H9 (cell line): ENCODE results near the gene ABCA4. TPM values are rescaled to one million over a fixed set of nuclear protein-coding genes. Genes with fewer than 3 reads are reported as not detected.

Source experiments
- DNase-seq: peaks from one replicate; pipeline ENCODE4 v3.0.0-alpha.2; 2017
- H2AFZ ChIP-seq: one replicate; pipeline ENCODE4 v1.6.1; 2013; ENCODE audit warnings: mild to moderate bottlenecking, low read length, control low read depth, moderate library complexity
- H2AK5ac ChIP-seq: 2 replicates; pipeline ENCODE4 v1.6.1; 2013; ENCODE audit warnings: low read length, control low read depth, mixed read lengths; ENCODE audit not compliant: insufficient read length
- H2BK120ac ChIP-seq: one replicate; pipeline ENCODE4 v1.6.1; 2013; ENCODE audit warnings: low read depth, mild to moderate bottlenecking, low read length, control low read depth, inconsistent platforms; ENCODE audit not compliant: poor library complexity, severe bottlenecking
- H2BK12ac ChIP-seq: 2 replicates; pipeline ENCODE4 v1.6.1; 2013; ENCODE audit warnings: low read length, control low read depth, mixed read lengths, low read depth; ENCODE audit not compliant: insufficient read length
- H2BK15ac ChIP-seq: 2 replicates; pipeline ENCODE4 v1.6.1; 2013; ENCODE audit warnings: low read depth, low read length, control low read depth
- H2BK20ac ChIP-seq: one replicate; pipeline ENCODE4 v1.6.1; 2013; ENCODE audit warnings: low read depth, mild to moderate bottlenecking, low read length, control low read depth, inconsistent platforms; ENCODE audit not compliant: poor library complexity, severe bottlenecking
- H2BK5ac ChIP-seq: 2 replicates; pipeline ENCODE4 v1.6.1; 2013; ENCODE audit warnings: low read length, control low read depth, mixed read lengths; ENCODE audit not compliant: insufficient read length
- H3K14ac ChIP-seq: 2 replicates; pipeline ENCODE4 v1.6.1; 2013; ENCODE audit warnings: low read length, control low read depth; ENCODE audit not compliant: insufficient read depth
- H3K18ac ChIP-seq: 2 replicates; pipeline ENCODE4 v1.6.1; 2013; ENCODE audit warnings: low read depth, mild to moderate bottlenecking, mixed read lengths, low read length, control low read depth; ENCODE audit not compliant: insufficient read length
- H3K23ac ChIP-seq: 2 replicates; pipeline ENCODE4 v1.6.1; 2013; ENCODE audit warnings: low read length, control low read depth, mixed read lengths, low read depth; ENCODE audit not compliant: insufficient read length
- H3K23me2 ChIP-seq: 2 replicates; pipeline ENCODE4 v1.6.1; 2013; ENCODE audit warnings: low read depth, mild to moderate bottlenecking, mixed read lengths, low read length, control low read depth; ENCODE audit not compliant: insufficient read length, poor library complexity, severe bottlenecking
- H3K27ac ChIP-seq: 2 replicates; pipeline ENCODE4 v1.5.1; 2013; ENCODE audit warnings: low read length, control low read depth, mixed read lengths, low read depth; ENCODE audit not compliant: insufficient read length
- H3K27me3 ChIP-seq: 2 replicates; pipeline ENCODE4 v1.6.1; 2013; ENCODE audit warnings: low read length, control low read depth, inconsistent platforms; ENCODE audit not compliant: insufficient read depth
- H3K4ac ChIP-seq: 2 replicates; pipeline ENCODE4 v1.6.1; 2013; ENCODE audit warnings: low read depth, mild to moderate bottlenecking, control low read depth, inconsistent platforms, low read length, moderate library complexity
- H3K4me1 ChIP-seq: 2 replicates; pipeline ENCODE4 v1.6.1; 2013; ENCODE audit warnings: low read length, control low read depth, inconsistent platforms; ENCODE audit not compliant: insufficient read depth
- H3K4me2 ChIP-seq: 2 replicates; pipeline ENCODE4 v1.6.1; 2013; ENCODE audit warnings: low read length, control low read depth, mixed read lengths; ENCODE audit not compliant: insufficient read length, insufficient read depth
- H3K56ac ChIP-seq: 2 replicates; pipeline ENCODE4 v1.6.1; 2013; ENCODE audit warnings: low read depth, mild to moderate bottlenecking, mixed read lengths, low read length, control low read depth; ENCODE audit not compliant: insufficient read length
- H3K79me1 ChIP-seq: 2 replicates; pipeline ENCODE4 v1.6.1; 2013; ENCODE audit warnings: low read depth, mild to moderate bottlenecking, moderate library complexity, low read length, control low read depth, inconsistent platforms; ENCODE audit not compliant: insufficient read depth, poor library complexity, severe bottlenecking
- H3K79me2 ChIP-seq: 2 replicates; pipeline ENCODE4 v1.6.1; 2013; ENCODE audit warnings: low read length, control low read depth, inconsistent platforms; ENCODE audit not compliant: insufficient read depth
- H3K9ac ChIP-seq: 2 replicates; pipeline ENCODE4 v1.6.1; 2013; ENCODE audit warnings: low read length, control low read depth, mixed read lengths; ENCODE audit not compliant: insufficient read length; ENCODE audit errors: extremely low read depth
- H3K9me3 ChIP-seq: one replicate; pipeline ENCODE4 v1.6.1; 2013; ENCODE audit warnings: low read depth, low read length, inconsistent platforms; ENCODE audit not compliant: control insufficient read depth
- H3T11ph ChIP-seq: one replicate; pipeline ENCODE4 v1.6.1; 2013; ENCODE audit warnings: mild to moderate bottlenecking, low read length, control low read depth, inconsistent platforms
- H4K20me1 ChIP-seq: one replicate; pipeline ENCODE4 v1.6.1; 2013; ENCODE audit not compliant: control insufficient read depth, insufficient read length, insufficient read depth
- H4K5ac ChIP-seq: 2 replicates; pipeline ENCODE4 v1.6.1; 2013; ENCODE audit warnings: low read depth, mild to moderate bottlenecking, mixed read lengths, low read length, control low read depth; ENCODE audit not compliant: insufficient read length
- H4K8ac ChIP-seq: replicated peaks from 2 replicates; pipeline ENCODE4 v1.6.1; 2013; ENCODE audit warnings: low read length, control low read depth, mixed read lengths, low read depth; ENCODE audit not compliant: insufficient read length
- H4K91ac ChIP-seq: 2 replicates; pipeline ENCODE4 v1.6.1; 2013; ENCODE audit warnings: low read depth, mild to moderate bottlenecking, moderate library complexity, mixed read lengths, low read length, control low read depth; ENCODE audit not compliant: insufficient read length
- H3K27ac Mint-ChIP-seq, 3 experiments: 2 replicates in 2 of 3; 3 replicates in 1 of 3; pipeline ENCODE4 v1.8.0; 2020 to 2021; ENCODE audit warnings: mixed read lengths in 3 of 3, mild to moderate bottlenecking in 1 of 3, moderate library complexity in 1 of 3
- H3K27me3 Mint-ChIP-seq: 2 replicates; pipeline ENCODE4 v1.8.0; 2021; ENCODE audit warnings: low read depth, mild to moderate bottlenecking, moderate library complexity, mixed read lengths
- H3K36me3 Mint-ChIP-seq, 3 experiments: 2 replicates in 2 of 3; 3 replicates in 1 of 3; pipeline ENCODE4 v1.8.0; 2020 to 2021; ENCODE audit warnings: low read depth in 3 of 3, mixed read lengths in 3 of 3; ENCODE audit not compliant: insufficient read depth in 1 of 3
- H3K4me1 Mint-ChIP-seq, 2 experiments: 2 replicates each; pipeline ENCODE4 v1.8.0; 2020; ENCODE audit warnings: mixed read lengths in 2 of 2
- H3K4me3 Mint-ChIP-seq, 2 experiments: 2 replicates in 1 of 2; 3 replicates in 1 of 2; pipeline ENCODE4 v1.8.0; 2020 to 2021; ENCODE audit warnings: mild to moderate bottlenecking in 2 of 2, mixed read lengths in 2 of 2, moderate library complexity in 1 of 2
- H3K9me3 Mint-ChIP-seq, 2 experiments: 2 replicates in 1 of 2; 3 replicates in 1 of 2; pipeline ENCODE4 v1.8.0; 2020; ENCODE audit warnings: mild to moderate bottlenecking in 2 of 2, mixed read lengths in 2 of 2, moderate library complexity in 1 of 2
- WGBS: extraction: QIAGEN DNeasy Blood & Tissue Kit; methylation state at CpG from one replicate; pipeline ENCODE4 v1.1.7; 2013; ENCODE audit warnings: missing lambda C conversion rate, low lambda C conversion rate, mixed read lengths; ENCODE audit not compliant: insufficient read length; ENCODE audit errors: extremely low coverage; 5-methylcytosine and 5-hydroxymethylcytosine counted together
- total RNA-seq: library from RNA; stranded (reverse); gene quantifications from 2 replicates; pipeline ENCODE4 v1.2.1, GENCODE V29; 2021
- TF ChIP-seq, protein P1 (sequence below): fragments of 200-600 bp; sonication (generic); conservative IDR thresholded peaks from 3 replicates; pipeline ENCODE4 v1.8.0; 2021; ENCODE audit warnings: antibody characterized with exemption, mild to moderate bottlenecking

The ABCA4 gene
- total RNA-seq, 1 experiment from 2014 or later, result not detected

DNA sequence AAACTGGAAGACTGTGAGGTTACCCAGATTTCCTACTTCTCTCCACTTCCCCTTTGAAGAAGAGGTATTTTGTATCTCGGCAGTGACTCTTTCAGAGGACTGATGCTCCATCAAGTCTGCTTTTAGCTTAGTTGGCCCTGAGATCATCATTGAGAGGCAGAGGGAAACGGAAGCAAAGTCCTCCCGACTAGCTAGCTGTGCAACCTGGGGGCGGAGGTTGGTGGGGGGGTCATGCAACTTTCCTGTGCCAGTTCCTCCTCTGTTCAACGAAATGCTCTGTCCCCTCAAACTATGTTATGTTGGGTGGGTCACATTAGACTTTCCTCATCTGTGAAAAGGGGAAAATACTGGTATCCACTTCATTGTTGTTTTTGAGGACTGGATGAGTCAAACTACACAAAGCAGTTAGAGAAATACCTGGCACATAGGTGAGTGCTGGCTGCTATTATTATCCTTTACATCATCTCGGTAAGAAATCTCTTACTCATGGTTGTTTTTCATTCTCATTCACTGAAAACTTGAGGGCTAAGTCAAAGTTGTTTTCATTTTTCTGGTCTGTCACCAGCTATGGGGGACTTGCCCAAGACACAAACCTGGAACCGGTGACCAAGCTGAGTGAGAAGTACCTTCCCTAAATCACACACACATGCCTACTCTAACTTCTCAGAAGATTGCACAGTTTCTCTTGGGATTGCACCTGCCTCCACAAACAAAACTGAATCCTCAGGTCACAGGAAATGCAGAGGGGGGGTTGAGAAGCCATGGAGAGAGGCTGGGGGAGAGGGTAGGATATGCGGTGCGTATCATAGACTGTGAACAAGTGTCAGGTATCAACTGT, 83.3 kb downstream of the ABCA4 start:
- Mint-ChIP-seq H3K27me3 (peaks cover 14% of the 10 kb centered on the region), H3K36me3 (no peaks in the 10 kb centered on the region), H3K27ac (no peak overlapping the region), H3K4me3 (no peak overlapping the region), H3K4me1 (peaks cover 5 to 9% of the 10 kb centered on the region in 2 experiments), H3K9me3 (no peaks in the 10 kb centered on the region)
- H3K79me2 ChIP-seq, result no peaks in the 10 kb centered on the region
- no peaks in the 10 kb centered on the region for H3K9me3 ChIP-seq
- no peak overlapping the region for H3T11ph ChIP-seq
- no peak overlapping the region for H2BK12ac ChIP-seq
- no peak overlapping the region for H2BK20ac ChIP-seq
- no peak overlapping the region for H2BK15ac ChIP-seq
- H3K79me1 ChIP-seq, result no peaks in the 10 kb centered on the region
- no peak overlapping the region for H3K18ac ChIP-seq
- no peak overlapping the region for H3K4ac ChIP-seq
- no peak overlapping the region for H2BK120ac ChIP-seq
- H3K9ac ChIP-seq, result no peak overlapping the region
- H4K8ac ChIP-seq, result no peak overlapping the region
- H4K20me1 ChIP-seq, result peaks cover under 1% of the 10 kb centered on the region
- H3K4me2 ChIP-seq, result no peak overlapping the region
- H2AK5ac ChIP-seq, result no peak overlapping the region
- no peak overlapping the region for H4K91ac ChIP-seq
- H2AFZ ChIP-seq, result no peak overlapping the region
- no peak for DNase-seq
- H3K23ac ChIP-seq, result no peak overlapping the region
- H2BK5ac ChIP-seq, result no peak overlapping the region
- no peak overlapping the region for H3K14ac ChIP-seq
- H4K5ac ChIP-seq, result no peak overlapping the region
- no peaks in the 10 kb centered on the region; the same call in 1 of the 2 replicates for H3K4me1 ChIP-seq
- no peaks in the 10 kb centered on the region; the same call in 1 of the 2 replicates for H3K27me3 ChIP-seq
- no peaks in the 10 kb centered on the region for H3K23me2 ChIP-seq
- TF ChIP-seq, protein P1, sequence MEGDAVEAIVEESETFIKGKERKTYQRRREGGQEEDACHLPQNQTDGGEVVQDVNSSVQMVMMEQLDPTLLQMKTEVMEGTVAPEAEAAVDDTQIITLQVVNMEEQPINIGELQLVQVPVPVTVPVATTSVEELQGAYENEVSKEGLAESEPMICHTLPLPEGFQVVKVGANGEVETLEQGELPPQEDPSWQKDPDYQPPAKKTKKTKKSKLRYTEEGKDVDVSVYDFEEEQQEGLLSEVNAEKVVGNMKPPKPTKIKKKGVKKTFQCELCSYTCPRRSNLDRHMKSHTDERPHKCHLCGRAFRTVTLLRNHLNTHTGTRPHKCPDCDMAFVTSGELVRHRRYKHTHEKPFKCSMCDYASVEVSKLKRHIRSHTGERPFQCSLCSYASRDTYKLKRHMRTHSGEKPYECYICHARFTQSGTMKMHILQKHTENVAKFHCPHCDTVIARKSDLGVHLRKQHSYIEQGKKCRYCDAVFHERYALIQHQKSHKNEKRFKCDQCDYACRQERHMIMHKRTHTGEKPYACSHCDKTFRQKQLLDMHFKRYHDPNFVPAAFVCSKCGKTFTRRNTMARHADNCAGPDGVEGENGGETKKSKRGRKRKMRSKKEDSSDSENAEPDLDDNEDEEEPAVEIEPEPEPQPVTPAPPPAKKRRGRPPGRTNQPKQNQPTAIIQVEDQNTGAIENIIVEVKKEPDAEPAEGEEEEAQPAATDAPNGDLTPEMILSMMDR, result no peak
- no CpG with 5 or more reads among the region's 9 CpGs for WGBS
- H3K27ac ChIP-seq, result no peak overlapping the region
- H3K56ac ChIP-seq, result no peak overlapping the region
